ENCODE measurements around the gene CTSS.
"Not testable (repeated sequence)": the region's sequence is repeated elsewhere in the genome, so short reads cannot be mapped to it uniquely, and the experiment has no call there.

CTSS gene

GRCh38 chr1:150765296-150765976 lies at the start of gene CTSS:
CTSS (minus strand) TSS chr1:150765778; CDS start chr1:150764763, 1,015 bp downstream.
- no peak for DNase-seq

GRCh38 chr1:150813028-150813707 lies 47.6 kb upstream of the CTSS start:
- peak; percentile 4 for DNase-seq

GRCh38 chr1:150810958-150811659 lies 45.5 kb upstream of the CTSS start:
- DNase-seq, result no peak

- no peak for DNase-seq
Observed at GRCh38 chr1:150809651-150810050, 44.1 kb upstream of the CTSS start.

GRCh38 chr1:150808846-150809245 lies 43.3 kb upstream of the CTSS start:
- DNase-seq, result no peak

- DNase-seq, result no peak
Observed at GRCh38 chr1:150808121-150808520, 42.5 kb upstream of the CTSS start, which contains the start of gene CTSK. CTSK (minus strand) TSS chr1:150808260; CDS start chr1:150806805, 1,455 bp downstream.

- DNase-seq, result no peak
Observed at GRCh38 chr1:150807249-150808023, 41.9 kb upstream of the CTSS start.

- DNase-seq, result no peak
Observed at GRCh38 chr1:150805899-150806298, 40.3 kb upstream of the CTSS start.

GRCh38 chr1:150804671-150805070 lies 39.1 kb upstream of the CTSS start:
- no peak for DNase-seq

GRCh38 chr1:150799089-150799488 lies 33.5 kb upstream of the CTSS start:
- DNase-seq, result no peak

GRCh38 chr1:150798525-150798924 lies 32.9 kb upstream of the CTSS start:
- DNase-seq, result no peak

GRCh38 chr1:150796374-150796773 lies 30.8 kb upstream of the CTSS start:
- no peak for DNase-seq

- not testable (repeated sequence) for DNase-seq
Observed at GRCh38 chr1:150793778-150794177, 28.2 kb upstream of the CTSS start.

- DNase-seq, result no peak
Observed at GRCh38 chr1:150793221-150793620, 27.6 kb upstream of the CTSS start.

- DNase-seq, result no peak
Observed at GRCh38 chr1:150791585-150791984, 26.0 kb upstream of the CTSS start.

- no peak for DNase-seq
Observed at GRCh38 chr1:150789396-150789795, 23.8 kb upstream of the CTSS start.

GRCh38 chr1:150788946-150789345 lies 23.4 kb upstream of the CTSS start:
- DNase-seq, result no peak

- no peak for DNase-seq
Observed at GRCh38 chr1:150787455-150787854, 21.9 kb upstream of the CTSS start.

GRCh38 chr1:150780510-150780909 lies 14.9 kb upstream of the CTSS start:
- no peak for DNase-seq

GRCh38 chr1:150778409-150778808 lies 12.8 kb upstream of the CTSS start:
- no peak for DNase-seq

- DNase-seq, result no peak
Observed at GRCh38 chr1:150777544-150777943, 12.0 kb upstream of the CTSS start.

- not testable (repeated sequence) for DNase-seq
Observed at GRCh38 chr1:150775931-150776505, 10.4 kb upstream of the CTSS start.

GRCh38 chr1:150775276-150775675 lies 9.7 kb upstream of the CTSS start:
- DNase-seq, result no peak
